OCI-LY3 (cell line): ENCODE results near the gene CHST1.

Source experiments
- EZH2phosphoT487 ChIP-seq: fragments of 200-600 bp; shearing (Covaris generic); IDR thresholded peaks from 2 replicates; pipeline ENCODE4 v1.6.1; 2018; ENCODE audit warnings: antibody characterized with exemption, mixed run types, low read depth
- TF ChIP-seq, protein P1 (sequence below): fragments of 200-600, 300-600 bp; sonication (generic); IDR thresholded peaks from 2 replicates; pipeline ENCODE4 v1.5.1; 2014; ENCODE audit warnings: antibody characterized with exemption, low read length, low read depth

DNA sequence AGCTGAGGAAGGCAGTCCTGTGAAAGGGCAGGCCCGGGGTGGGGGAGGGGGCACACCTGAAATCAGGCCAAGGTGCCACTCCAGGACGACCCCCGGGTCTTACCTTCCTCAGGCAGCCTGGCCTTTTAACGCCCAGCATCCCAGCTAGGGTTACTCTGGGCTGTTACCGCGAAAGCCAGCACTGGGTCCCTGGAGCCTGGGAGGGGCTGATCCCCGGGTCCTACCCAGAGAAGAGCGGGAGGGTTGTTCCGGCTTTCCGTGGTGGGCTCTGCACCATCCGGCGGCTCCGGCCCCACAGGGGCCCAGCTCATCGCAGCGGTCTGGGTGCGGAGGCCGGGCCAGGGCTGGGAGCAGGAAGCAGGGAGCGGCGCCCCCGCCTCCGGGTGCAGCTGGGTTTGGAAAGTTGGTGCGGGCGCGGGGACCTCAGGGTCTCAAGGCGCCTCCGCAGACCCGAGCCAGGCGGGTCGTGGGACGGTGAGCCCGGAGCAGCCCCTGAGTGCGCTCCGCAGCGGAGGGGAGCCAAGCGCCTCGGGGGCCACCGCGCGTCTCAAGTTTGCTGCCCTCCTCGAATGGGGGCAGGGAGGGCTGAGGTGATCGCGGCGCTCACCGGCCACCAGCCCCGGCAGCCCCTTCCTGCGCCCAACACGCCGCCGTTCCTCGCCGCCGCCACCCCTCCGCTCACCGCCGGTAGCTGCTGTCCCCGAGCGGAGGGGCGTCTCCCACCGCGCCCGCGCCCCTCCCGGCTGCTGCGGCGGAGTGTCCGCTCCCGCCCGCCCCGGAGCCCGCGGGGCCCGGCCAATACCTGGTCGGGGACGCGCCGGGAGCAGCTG is 831 bp downstream of the CHST1 start:
- no peak for TF ChIP-seq EZH2phosphoT487
- TF ChIP-seq, protein P1, sequence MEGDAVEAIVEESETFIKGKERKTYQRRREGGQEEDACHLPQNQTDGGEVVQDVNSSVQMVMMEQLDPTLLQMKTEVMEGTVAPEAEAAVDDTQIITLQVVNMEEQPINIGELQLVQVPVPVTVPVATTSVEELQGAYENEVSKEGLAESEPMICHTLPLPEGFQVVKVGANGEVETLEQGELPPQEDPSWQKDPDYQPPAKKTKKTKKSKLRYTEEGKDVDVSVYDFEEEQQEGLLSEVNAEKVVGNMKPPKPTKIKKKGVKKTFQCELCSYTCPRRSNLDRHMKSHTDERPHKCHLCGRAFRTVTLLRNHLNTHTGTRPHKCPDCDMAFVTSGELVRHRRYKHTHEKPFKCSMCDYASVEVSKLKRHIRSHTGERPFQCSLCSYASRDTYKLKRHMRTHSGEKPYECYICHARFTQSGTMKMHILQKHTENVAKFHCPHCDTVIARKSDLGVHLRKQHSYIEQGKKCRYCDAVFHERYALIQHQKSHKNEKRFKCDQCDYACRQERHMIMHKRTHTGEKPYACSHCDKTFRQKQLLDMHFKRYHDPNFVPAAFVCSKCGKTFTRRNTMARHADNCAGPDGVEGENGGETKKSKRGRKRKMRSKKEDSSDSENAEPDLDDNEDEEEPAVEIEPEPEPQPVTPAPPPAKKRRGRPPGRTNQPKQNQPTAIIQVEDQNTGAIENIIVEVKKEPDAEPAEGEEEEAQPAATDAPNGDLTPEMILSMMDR: no peak
